ENCODE data around the gene MINPP1.

MINPP1 gene

DNA sequence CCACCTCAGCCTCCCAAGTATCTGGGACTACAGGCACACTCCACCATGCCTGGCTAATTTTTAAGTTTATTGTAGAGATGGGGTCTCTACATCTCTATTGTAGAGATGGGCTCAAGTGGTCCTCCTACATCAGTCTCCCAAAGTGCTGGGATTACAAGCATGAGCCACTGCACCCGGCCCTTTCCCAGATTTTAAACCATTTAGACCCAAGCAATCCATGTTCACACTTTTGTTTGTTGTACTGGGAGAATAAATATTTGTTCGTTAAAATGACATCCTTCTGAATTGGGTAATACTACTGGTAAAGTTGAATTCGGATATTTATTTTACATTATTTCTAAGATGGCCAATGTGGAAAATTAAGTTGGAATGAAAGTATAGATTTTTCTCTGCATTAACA, 52.7 kb downstream of the MINPP1 start:
- TF ChIP-seq MYC (IDR thresholded peaks at IDR 0.05; ENCODE audit: low read depth, low read length), result no peak
- TF ChIP-seq POLR2A (IDR thresholded peaks at IDR 0.05; ENCODE audit: extremely low read depth, insufficient read length), result no peak
- TF ChIP-seq, protein P1, sequence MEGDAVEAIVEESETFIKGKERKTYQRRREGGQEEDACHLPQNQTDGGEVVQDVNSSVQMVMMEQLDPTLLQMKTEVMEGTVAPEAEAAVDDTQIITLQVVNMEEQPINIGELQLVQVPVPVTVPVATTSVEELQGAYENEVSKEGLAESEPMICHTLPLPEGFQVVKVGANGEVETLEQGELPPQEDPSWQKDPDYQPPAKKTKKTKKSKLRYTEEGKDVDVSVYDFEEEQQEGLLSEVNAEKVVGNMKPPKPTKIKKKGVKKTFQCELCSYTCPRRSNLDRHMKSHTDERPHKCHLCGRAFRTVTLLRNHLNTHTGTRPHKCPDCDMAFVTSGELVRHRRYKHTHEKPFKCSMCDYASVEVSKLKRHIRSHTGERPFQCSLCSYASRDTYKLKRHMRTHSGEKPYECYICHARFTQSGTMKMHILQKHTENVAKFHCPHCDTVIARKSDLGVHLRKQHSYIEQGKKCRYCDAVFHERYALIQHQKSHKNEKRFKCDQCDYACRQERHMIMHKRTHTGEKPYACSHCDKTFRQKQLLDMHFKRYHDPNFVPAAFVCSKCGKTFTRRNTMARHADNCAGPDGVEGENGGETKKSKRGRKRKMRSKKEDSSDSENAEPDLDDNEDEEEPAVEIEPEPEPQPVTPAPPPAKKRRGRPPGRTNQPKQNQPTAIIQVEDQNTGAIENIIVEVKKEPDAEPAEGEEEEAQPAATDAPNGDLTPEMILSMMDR (IDR thresholded peaks at IDR 0.05; ENCODE audit: low read depth, low read length), result no peak
- TF ChIP-seq MAX (IDR thresholded peaks at IDR 0.05; ENCODE audit: low read depth, low read length), result no peak
- DNase-seq (ENCODE audit: low read depth), result no peak
- no peak overlapping the region for H3K4me3 ChIP-seq (ENCODE audit: low read depth, low read length)

DNA sequence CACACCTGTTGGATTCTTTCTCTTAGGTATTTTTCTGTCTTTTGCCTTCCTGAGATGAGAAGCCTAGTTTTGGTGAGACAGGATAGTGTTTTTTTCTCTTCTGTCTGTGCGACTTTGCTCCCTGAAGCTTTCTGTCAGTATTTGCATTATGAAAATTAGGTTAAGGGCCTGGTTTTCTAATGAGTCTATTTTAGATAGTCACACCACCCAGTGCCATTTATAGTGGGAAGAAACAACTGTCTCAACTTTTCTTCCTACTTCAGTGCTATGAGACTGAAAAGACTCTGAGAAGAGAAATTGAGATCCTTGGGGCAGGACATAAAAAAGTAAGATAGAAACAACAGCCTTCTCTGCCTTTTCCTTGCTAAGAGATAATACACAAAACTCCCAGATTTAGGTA, 53.6 kb downstream of the MINPP1 start:
- TF ChIP-seq, protein P1 (IDR thresholded peaks at IDR 0.05; ENCODE audit: low read depth, low read length), result no peak
- TF ChIP-seq POLR2A (IDR thresholded peaks at IDR 0.05; ENCODE audit: extremely low read depth, insufficient read length), result no peak
- no peak for TF ChIP-seq MAX (IDR thresholded peaks at IDR 0.05; ENCODE audit: low read depth, low read length)
- TF ChIP-seq MYC (IDR thresholded peaks at IDR 0.05; ENCODE audit: low read depth, low read length), result no peak
- H3K4me3 ChIP-seq (ENCODE audit: low read depth, low read length), result no peak overlapping the region
- DNase-seq (ENCODE audit: low read depth), result no peak

GRCh38 chr10:87559392-87559791, 54.7 kb downstream of the MINPP1 start:
- no peak overlapping the region for H3K4me3 ChIP-seq (ENCODE audit: low read depth, low read length)
- DNase-seq (ENCODE audit: low read depth), result no peak
- TF ChIP-seq MYC (IDR thresholded peaks at IDR 0.05; ENCODE audit: low read depth, low read length) (no peak), POLR2A (IDR thresholded peaks at IDR 0.05; ENCODE audit: extremely low read depth, insufficient read length) (no peak), MAX (IDR thresholded peaks at IDR 0.05; ENCODE audit: low read depth, low read length) (no peak)
- TF ChIP-seq, protein P1 (IDR thresholded peaks at IDR 0.05; ENCODE audit: low read depth, low read length), result no peak

- H3K4me3 ChIP-seq (ENCODE audit: low read depth, low read length), result no peak overlapping the region
- DNase-seq (ENCODE audit: low read depth), result no peak
- no peak for TF ChIP-seq POLR2A (IDR thresholded peaks at IDR 0.05; ENCODE audit: extremely low read depth, insufficient read length)
- TF ChIP-seq MYC (IDR thresholded peaks at IDR 0.05; ENCODE audit: low read depth, low read length), result no peak
- TF ChIP-seq MAX (IDR thresholded peaks at IDR 0.05; ENCODE audit: low read depth, low read length), result no peak
- TF ChIP-seq, protein P1 (IDR thresholded peaks at IDR 0.05; ENCODE audit: low read depth, low read length), result no peak
These were observed 55.9 kb downstream of the MINPP1 start for GRCh38 chr10:87560495-87561129.

DNA sequence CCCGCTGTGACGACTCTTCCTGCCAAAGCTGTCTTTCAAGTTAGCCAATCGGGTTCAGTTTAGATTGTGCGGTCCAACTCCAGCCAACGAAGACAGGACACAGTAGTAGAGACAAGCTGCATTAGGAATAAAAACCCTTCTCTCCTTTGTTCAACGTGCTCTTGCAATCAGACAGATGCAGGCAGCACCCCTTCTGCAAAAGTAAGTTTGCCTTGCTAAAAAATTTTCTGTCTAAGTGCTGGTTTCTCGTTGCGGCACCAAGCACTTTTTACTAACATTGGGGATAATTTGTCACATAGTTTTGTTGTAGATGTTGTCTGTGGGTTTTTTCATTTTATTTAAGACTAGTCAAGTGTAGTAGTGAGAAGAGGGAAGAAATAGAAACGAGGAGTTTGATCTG, 58.1 kb downstream of the MINPP1 start:
- no peak for DNase-seq (ENCODE audit: low read depth)
- H3K4me3 ChIP-seq (ENCODE audit: low read depth, low read length), result no peak overlapping the region

More for the DNA sequence above, 58.1 kb downstream of the MINPP1 start:
- TF ChIP-seq, protein P1 (IDR thresholded peaks at IDR 0.05; ENCODE audit: low read depth, low read length), result no peak
- TF ChIP-seq MYC (IDR thresholded peaks at IDR 0.05; ENCODE audit: low read depth, low read length) (no peak), MAX (IDR thresholded peaks at IDR 0.05; ENCODE audit: low read depth, low read length) (no peak), POLR2A (IDR thresholded peaks at IDR 0.05; ENCODE audit: extremely low read depth, insufficient read length) (no peak)
